Measurements from ENCODE around the gene PRKN.

PRKN gene

DNA sequence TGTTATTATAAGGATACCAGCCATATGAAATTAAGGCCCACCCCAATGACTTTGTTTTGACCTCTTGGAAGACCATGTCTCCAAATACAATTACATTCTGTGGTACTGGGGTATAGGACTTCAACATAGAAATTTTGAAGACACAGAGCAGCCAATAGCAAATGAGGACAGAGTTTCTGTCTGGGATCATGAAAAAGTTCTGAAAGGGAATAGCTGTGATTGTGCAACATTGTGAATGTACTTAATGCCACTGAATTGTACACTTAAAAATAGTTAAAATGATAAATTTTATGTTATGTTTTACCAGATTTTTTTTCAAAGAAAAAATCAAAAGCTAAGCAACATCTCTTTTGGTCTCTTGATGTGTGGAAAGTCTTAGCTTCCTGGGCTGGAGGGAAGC lies 1426.7 kb downstream of the PRKN start (continued):
- no peak for TF ChIP-seq ZFP30 (CRISPR knock-in tag; IDR thresholded peaks at IDR 0.05)
- TF ChIP-seq ESRRG (CRISPR knock-in tag; IDR thresholded peaks at IDR 0.05) = no peak
- no peak for TF ChIP-seq ISL1 (CRISPR knock-in tag; IDR thresholded peaks at IDR 0.05)
- no peak for TF ChIP-seq TOX (CRISPR knock-in tag; IDR thresholded peaks at IDR 0.05; ENCODE audit: borderline replicate concordance)
- TF ChIP-seq POU6F1 (CRISPR knock-in tag; IDR thresholded peaks at IDR 0.05; ENCODE audit: borderline replicate concordance, low read depth) = no peak
- no peak for TF ChIP-seq ZC3H10 (CRISPR knock-in tag; IDR thresholded peaks at IDR 0.05)
- TF ChIP-seq CSDC2 (CRISPR knock-in tag; IDR thresholded peaks at IDR 0.05) = no peak

GRCh38 chr6:161299726-161300125 lies 1427.8 kb downstream of the PRKN start:
- TF ChIP-seq, protein P1, sequence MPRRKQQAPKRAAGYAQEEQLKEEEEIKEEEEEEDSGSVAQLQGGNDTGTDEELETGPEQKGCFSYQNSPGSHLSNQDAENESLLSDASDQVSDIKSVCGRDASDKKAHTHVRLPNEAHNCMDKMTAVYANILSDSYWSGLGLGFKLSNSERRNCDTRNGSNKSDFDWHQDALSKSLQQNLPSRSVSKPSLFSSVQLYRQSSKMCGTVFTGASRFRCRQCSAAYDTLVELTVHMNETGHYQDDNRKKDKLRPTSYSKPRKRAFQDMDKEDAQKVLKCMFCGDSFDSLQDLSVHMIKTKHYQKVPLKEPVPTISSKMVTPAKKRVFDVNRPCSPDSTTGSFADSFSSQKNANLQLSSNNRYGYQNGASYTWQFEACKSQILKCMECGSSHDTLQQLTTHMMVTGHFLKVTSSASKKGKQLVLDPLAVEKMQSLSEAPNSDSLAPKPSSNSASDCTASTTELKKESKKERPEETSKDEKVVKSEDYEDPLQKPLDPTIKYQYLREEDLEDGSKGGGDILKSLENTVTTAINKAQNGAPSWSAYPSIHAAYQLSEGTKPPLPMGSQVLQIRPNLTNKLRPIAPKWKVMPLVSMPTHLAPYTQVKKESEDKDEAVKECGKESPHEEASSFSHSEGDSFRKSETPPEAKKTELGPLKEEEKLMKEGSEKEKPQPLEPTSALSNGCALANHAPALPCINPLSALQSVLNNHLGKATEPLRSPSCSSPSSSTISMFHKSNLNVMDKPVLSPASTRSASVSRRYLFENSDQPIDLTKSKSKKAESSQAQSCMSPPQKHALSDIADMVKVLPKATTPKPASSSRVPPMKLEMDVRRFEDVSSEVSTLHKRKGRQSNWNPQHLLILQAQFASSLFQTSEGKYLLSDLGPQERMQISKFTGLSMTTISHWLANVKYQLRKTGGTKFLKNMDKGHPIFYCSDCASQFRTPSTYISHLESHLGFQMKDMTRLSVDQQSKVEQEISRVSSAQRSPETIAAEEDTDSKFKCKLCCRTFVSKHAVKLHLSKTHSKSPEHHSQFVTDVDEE (CRISPR knock-in tag; IDR thresholded peaks at IDR 0.05) = no peak
- no peak for TF ChIP-seq TOX (CRISPR knock-in tag; IDR thresholded peaks at IDR 0.05; ENCODE audit: borderline replicate concordance)
- TF ChIP-seq PPARA (CRISPR knock-in tag; IDR thresholded peaks at IDR 0.05; ENCODE audit: borderline replicate concordance) = no peak
- TF ChIP-seq, protein P2, sequence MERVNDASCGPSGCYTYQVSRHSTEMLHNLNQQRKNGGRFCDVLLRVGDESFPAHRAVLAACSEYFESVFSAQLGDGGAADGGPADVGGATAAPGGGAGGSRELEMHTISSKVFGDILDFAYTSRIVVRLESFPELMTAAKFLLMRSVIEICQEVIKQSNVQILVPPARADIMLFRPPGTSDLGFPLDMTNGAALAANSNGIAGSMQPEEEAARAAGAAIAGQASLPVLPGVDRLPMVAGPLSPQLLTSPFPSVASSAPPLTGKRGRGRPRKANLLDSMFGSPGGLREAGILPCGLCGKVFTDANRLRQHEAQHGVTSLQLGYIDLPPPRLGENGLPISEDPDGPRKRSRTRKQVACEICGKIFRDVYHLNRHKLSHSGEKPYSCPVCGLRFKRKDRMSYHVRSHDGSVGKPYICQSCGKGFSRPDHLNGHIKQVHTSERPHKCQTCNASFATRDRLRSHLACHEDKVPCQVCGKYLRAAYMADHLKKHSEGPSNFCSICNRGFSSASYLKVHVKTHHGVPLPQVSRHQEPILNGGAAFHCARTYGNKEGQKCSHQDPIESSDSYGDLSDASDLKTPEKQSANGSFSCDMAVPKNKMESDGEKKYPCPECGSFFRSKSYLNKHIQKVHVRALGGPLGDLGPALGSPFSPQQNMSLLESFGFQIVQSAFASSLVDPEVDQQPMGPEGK (CRISPR knock-in tag; IDR thresholded peaks at IDR 0.05; ENCODE audit: borderline replicate concordance) = no peak
- no peak for ATAC-seq

Measured in SK-N-SH treated with all-trans-retinoic acid at 6 μM for 48 hours (cell line).